ENCODE measurements around the gene GPATCH8. TPM values are rescaled to one million over a fixed set of nuclear protein-coding genes. Genes with fewer than 3 reads are reported as not detected.

Gene GPATCH8
- polyA plus RNA-seq, 1 donor (not counting 4 experiments of a cell fraction or from before 2014, with no cell fraction given): 15.1 TPM

GRCh38 chr17:44351961-44352827 is 151.0 kb downstream of the GPATCH8 start:
- Histone ChIP-seq H3K4me2 (ENCODE audit: control insufficient read depth, extremely low read depth, insufficient read depth, low read depth, low read length) (no peak overlapping the region), H3K79me2 (ENCODE audit: control insufficient read depth, insufficient read depth, low read length) (no peaks in the 10 kb centered on the region), H3K4me3 (ENCODE audit: control insufficient read depth in 2 of 3, extremely low read depth in 1 of 3, insufficient read depth in 2 of 3, low read depth in 1 of 3, low read length in 3 of 3) (no peak overlapping the region), H2AFZ (ENCODE audit: control insufficient read depth, low read length) (no peak overlapping the region), H3K9me1 (ENCODE audit: control insufficient read depth, extremely low read depth, insufficient read depth, low read length) (no peaks in the 10 kb centered on the region), H3K4me1 (ENCODE audit: control insufficient read depth, extremely low read depth, insufficient read depth, low read length) (peaks cover 18% of the 10 kb centered on the region), H3K9ac (ENCODE audit: control insufficient read depth, extremely low read depth, insufficient read depth, low read length) (no peak overlapping the region), H3K36me3 (ENCODE audit: control insufficient read depth in 2 of 2, extremely low read depth in 1 of 2, insufficient read depth in 2 of 2, low read length in 2 of 2) (peaks cover 25 to 33% of the 10 kb centered on the region in 2 experiments), H4K20me1 (ENCODE audit: control insufficient read depth, extremely low read depth, insufficient read depth, low read length) (no peaks in the 10 kb centered on the region), H3K9me3 (ENCODE audit: control insufficient read depth, low read depth, low read length) (no peaks in the 10 kb centered on the region), H3K27ac (ENCODE audit: control insufficient read depth, insufficient read depth, low read length) (no peak overlapping the region), H3K27me3 (ENCODE audit: control insufficient read depth, extremely low read depth, insufficient read depth, low read length) (peaks cover 8% of the 10 kb centered on the region)
- TF ChIP-seq EZH2 (IDR thresholded peaks at IDR 0.05; ENCODE audit: low read length) (no peak), CTCF (optimal IDR thresholded peaks at IDR 0.05 in 1 of 3, IDR thresholded peaks at IDR 0.05 in 1 of 3, conservative IDR thresholded peaks at IDR 0.05 in 1 of 3; ENCODE audit: extremely low read depth in 1 of 3, insufficient read depth in 2 of 3, low read length in 3 of 3) (no peak)
- dilution Hi-C loops (cut with MboI; ENCODE audit: extremely low pct_ligation_motif_present, low sequenced_read_pairs): no loop called here
- FAIRE-seq (no peak), DNase-seq (ENCODE audit: low read depth, low spot score) (no peak)

- Histone ChIP-seq H3K4me2 (ENCODE audit: control insufficient read depth, extremely low read depth, insufficient read depth, low read depth, low read length) (no peak overlapping the region), H3K27me3 (ENCODE audit: control insufficient read depth, extremely low read depth, insufficient read depth, low read length) (peaks cover 8% of the 10 kb centered on the region), H4K20me1 (ENCODE audit: control insufficient read depth, extremely low read depth, insufficient read depth, low read length) (no peaks in the 10 kb centered on the region), H3K4me1 (ENCODE audit: control insufficient read depth, extremely low read depth, insufficient read depth, low read length) (peaks cover 20% of the 10 kb centered on the region), H3K27ac (ENCODE audit: control insufficient read depth, insufficient read depth, low read length) (no peak overlapping the region), H3K9me3 (ENCODE audit: control insufficient read depth, low read depth, low read length) (no peaks in the 10 kb centered on the region), H3K9me1 (ENCODE audit: control insufficient read depth, extremely low read depth, insufficient read depth, low read length) (no peaks in the 10 kb centered on the region), H3K4me3 (ENCODE audit: control insufficient read depth in 2 of 3, extremely low read depth in 1 of 3, insufficient read depth in 2 of 3, low read depth in 1 of 3, low read length in 3 of 3) (no peak overlapping the region), H3K79me2 (ENCODE audit: control insufficient read depth, insufficient read depth, low read length) (peaks cover 4% of the 10 kb centered on the region), H2AFZ (ENCODE audit: control insufficient read depth, low read length) (no peak overlapping the region), H3K9ac (ENCODE audit: control insufficient read depth, extremely low read depth, insufficient read depth, low read length) (no peak overlapping the region), H3K36me3 (ENCODE audit: control insufficient read depth in 2 of 2, extremely low read depth in 1 of 2, insufficient read depth in 2 of 2, low read length in 2 of 2) (peaks cover 25 to 33% of the 10 kb centered on the region in 2 experiments)
- TF ChIP-seq EZH2 (IDR thresholded peaks at IDR 0.05; ENCODE audit: low read length): no peak
- TF ChIP-seq CTCF (optimal IDR thresholded peaks at IDR 0.05 in 1 of 3, IDR thresholded peaks at IDR 0.05 in 1 of 3, conservative IDR thresholded peaks at IDR 0.05 in 1 of 3; ENCODE audit: extremely low read depth in 1 of 3, insufficient read depth in 2 of 3, low read length in 3 of 3): no peak
- no peak for FAIRE-seq
- dilution Hi-C loops (cut with MboI; ENCODE audit: extremely low pct_ligation_motif_present, low sequenced_read_pairs): no loop called here
- DNase-seq (ENCODE audit: low read depth, low spot score): no peak
Measured at GRCh38 chr17:44351464-44351863, 151.7 kb downstream of the GPATCH8 start.

Data from keratinocyte (primary cell).